Upper lobe of left lung (tissue), 6 donors: Measurements from ENCODE around the gene OPTC. TPM values are rescaled to one million over a fixed set of nuclear protein-coding genes. Genes with fewer than 3 reads are reported as not detected.
A peak's percentile ranks its signal among the peaks of the same experiment; 100 is the strongest.
"Not testable (repeated sequence)": the region's sequence is repeated elsewhere in the genome, so short reads cannot be mapped to it uniquely, and the experiment has no call there.

Experiments
- ATAC-seq, 2 donors: fragments of 200-7000 bp; cut with Tn5 transposase; one replicate each; pipeline ENCODE4 v1.9.1; 2022; ENCODE audit warnings: mild to moderate bottlenecking in 2 of 2, moderate library complexity in 2 of 2; ENCODE audit not compliant: low FRiP score in 2 of 2
- DNase-seq, 2 donors: peaks; one replicate each; pipeline ENCODE4 v3.0.0-alpha.2; 2019 to 2020
- H3K27ac ChIP-seq, 4 donors: fragments of 200-600 bp; sonication (generic); one replicate each; pipeline ENCODE4 v1.5.1; 2016 to 2019
- H3K27me3 ChIP-seq, 4 donors: fragments of 200-600 bp; sonication (generic); one replicate each; pipeline ENCODE4 v1.5.1; 2017 to 2019
- H3K36me3 ChIP-seq, 4 donors: fragments of 200-600 bp; sonication (generic); one replicate each; pipeline ENCODE4 v1.5.1; 2016 to 2019
- H3K4me1 ChIP-seq, 4 donors: fragments of 200-600 bp; sonication (generic); one replicate each; pipeline ENCODE4 v1.5.1; 2018 to 2019
- H3K4me3 ChIP-seq, 4 donors: fragments of 200-600 bp; sonication (generic); one replicate each; pipeline ENCODE4 v1.5.1; 2017 to 2019; ENCODE audit warnings: mild to moderate bottlenecking in 2 of 4, moderate library complexity in 1 of 4
- H3K9me3 ChIP-seq, 4 donors: fragments of 200-600 bp; sonication (generic); one replicate each; pipeline ENCODE4 v1.5.1; 2018 to 2019
- CTCF ChIP-seq, 6 experiments: fragments of 450-650 bp in 4 of 6; fragments of 200-600 bp in 2 of 6; sonication (generic) in 2 of 6; IDR thresholded peaks; one replicate each; pipeline ENCODE4 v1.5.1; 2016 to 2019; ENCODE audit warnings: antibody characterized with exemption in 6 of 6
- EP300 ChIP-seq, 4 donors: sonication (generic); formaldehyde crosslinking; IDR thresholded peaks; one replicate each; pipeline ENCODE4 v1.5.1; 2017; ENCODE audit warnings: antibody characterized with exemption in 4 of 4, control low read depth in 2 of 4
- POLR2A ChIP-seq, 4 donors: fragments of 450-650 bp; IDR thresholded peaks; one replicate each; pipeline ENCODE4 v1.5.1; 2016 to 2017; ENCODE audit warnings: antibody characterized with exemption in 4 of 4, mild to moderate bottlenecking in 2 of 4
- POLR2AphosphoS5 ChIP-seq, 2 donors: sonication (generic); formaldehyde crosslinking; IDR thresholded peaks; one replicate each; pipeline ENCODE4 v1.5.1; 2017; ENCODE audit warnings: antibody characterized with exemption in 2 of 2
- WGBS, 2 donors: methylation state at CpG; one replicate each; pipeline ENCODE4 v1.1.5; 2017 to 2018; 5-methylcytosine and 5-hydroxymethylcytosine counted together
- total RNA-seq, 6 donors: library from RNA; depleted of rRNA in 4 of 6; stranded (reverse); fragments of >200 nt in 4 of 6; gene quantifications; one replicate each; pipeline versions ENCODE4 v1.1.0 to v1.2.1, GENCODE V29; 2016 to 2021
- donor health status: DM: no; HTN: no; CAD: no; lungs with moderate emphysema.
- donor health status: DM: no; HTN: yes; CAD: no; lungs with severe emphysema.

The OPTC gene
- total RNA-seq: not detected

GRCh38 chr1:203493901-203494300, at the start of gene OPTC:
Gene OPTC (plus strand): TSS chr1:203494153. CDS start chr1:203496006, 1,853 bp downstream.
- WGBS, 2 donors: 78 to 90% methylated on average over 5 of the region's 5 CpGs
- DNase-seq (no peak), ATAC-seq (no peak)
- no peaks in the 10 kb centered on the region for H3K9me3 ChIP-seq
- no peak within 1 kb of the TSS for H3K4me3 ChIP-seq
- H3K36me3 ChIP-seq: no peaks in the 10 kb centered on the region
- no peak for TF ChIP-seq POLR2A (IDR thresholded peaks at IDR 0.05)
- TF ChIP-seq CTCF (IDR thresholded peaks at IDR 0.05): no peak
- no peak for TF ChIP-seq POLR2AphosphoS5 (IDR thresholded peaks at IDR 0.05)
- TF ChIP-seq EP300 (IDR thresholded peaks at IDR 0.05): no peak
- no peaks in the 10 kb centered on the region for H3K27me3 ChIP-seq
- no peaks in the 10 kb centered on the region for H3K4me1 ChIP-seq
- H3K27ac ChIP-seq: no peak within 1 kb of the TSS

- ATAC-seq (no peak), DNase-seq (no peak)
- H3K36me3 ChIP-seq: no peaks in the 10 kb centered on the region
- H3K27ac ChIP-seq: no peak overlapping the region
- no peak for TF ChIP-seq POLR2AphosphoS5 (IDR thresholded peaks at IDR 0.05)
- no peak for TF ChIP-seq EP300 (IDR thresholded peaks at IDR 0.05)
- no peak for TF ChIP-seq POLR2A (IDR thresholded peaks at IDR 0.05)
- no peak for TF ChIP-seq CTCF (IDR thresholded peaks at IDR 0.05)
- H3K27me3 ChIP-seq: no peaks in the 10 kb centered on the region
- WGBS, 2 donors: 100% methylated on average over 1 of the region's 1 CpG
- peaks cover 0 to 7% (median 0%) of the 10 kb centered on the region in 4 donors for H3K9me3 ChIP-seq
- H3K4me3 ChIP-seq: no peak overlapping the region
- peaks cover 0 to 7% (median 0%) of the 10 kb centered on the region in 4 donors for H3K4me1 ChIP-seq
These were observed 49.8 kb upstream of the OPTC start for GRCh38 chr1:203444171-203444576.

- Histone ChIP-seq H3K4me3 (no peak overlapping the region), H3K27ac (no peak overlapping the region), H3K9me3 (peaks cover 0 to 7% (median 0%) of the 10 kb centered on the region in 4 donors), H3K4me1 (peaks cover 0 to 6% (median 0%) of the 10 kb centered on the region in 4 donors), H3K36me3 (no peaks in the 10 kb centered on the region), H3K27me3 (no peaks in the 10 kb centered on the region)
- no peak for DNase-seq
- no peak for TF ChIP-seq POLR2A (IDR thresholded peaks at IDR 0.05)
- no peak for TF ChIP-seq POLR2AphosphoS5 (IDR thresholded peaks at IDR 0.05)
- no peak for TF ChIP-seq EP300 (IDR thresholded peaks at IDR 0.05)
- no peak for TF ChIP-seq CTCF (IDR thresholded peaks at IDR 0.05)
- no peak for ATAC-seq
- WGBS, 2 donors: 66 to 71% methylated on average over 2 of the region's 2 CpGs
These were observed 46.8 kb upstream of the OPTC start for GRCh38 chr1:203447151-203447550.

- H3K27ac ChIP-seq: peak overlapping the region in 1 of 4 donors; percentile 55
These were observed 46.4 kb upstream of the OPTC start for GRCh38 chr1:203447598-203447997.

GRCh38 chr1:203448521-203449061, 45.4 kb upstream of the OPTC start:
- Histone ChIP-seq H3K4me3 (no peak overlapping the region), H3K36me3 (no peaks in the 10 kb centered on the region), H3K4me1 (peaks cover 0 to 6% (median 0%) of the 10 kb centered on the region in 4 donors), H3K9me3 (peaks cover 0 to 7% (median 0%) of the 10 kb centered on the region in 4 donors), H3K27me3 (no peaks in the 10 kb centered on the region), H3K27ac (peak overlapping the region; percentile 3 to 62 (median 42))
- ATAC-seq (peak; percentile 16 to 32), DNase-seq (no peak)
- TF ChIP-seq CTCF (IDR thresholded peaks at IDR 0.05) (no peak), POLR2AphosphoS5 (IDR thresholded peaks at IDR 0.05) (peak; percentile 20 to 27)
- WGBS, 2 donors: 64 to 69% methylated on average over 9 of the region's 9 CpGs

More at GRCh38 chr1:203447598-203447997, 46.4 kb upstream of the OPTC start:
- DNase-seq, H3K36me3 ChIP-seq, H3K9me3 ChIP-seq, H3K4me3 ChIP-seq, H3K4me1 ChIP-seq, ATAC-seq, H3K27me3 ChIP-seq: not testable (repeated sequence)
- WGBS, 2 donors: 86 to 100% methylated on average over 1 of the region's 1 CpG
